ENCODE data around the gene RNASEH1.

DNA sequence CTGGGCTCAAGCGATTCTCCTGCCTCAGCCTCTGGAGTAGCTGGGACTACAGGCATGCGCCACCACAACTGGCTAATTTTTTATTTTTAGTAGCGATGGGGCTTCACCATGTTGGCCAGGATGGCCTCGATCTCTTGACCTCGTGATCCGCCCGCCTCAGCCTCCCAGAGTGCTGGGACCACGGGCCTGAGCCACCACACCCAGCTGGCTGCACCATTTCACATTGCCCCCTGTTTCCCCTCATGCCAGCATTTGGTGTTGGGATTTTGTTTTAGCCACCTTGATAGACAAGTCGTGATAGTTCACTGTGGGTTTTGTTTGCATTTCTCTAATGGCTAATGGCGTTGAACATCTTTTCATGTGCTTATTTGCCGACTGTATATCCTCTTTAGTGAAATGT, 31.0 kb upstream of the RNASEH1 start:
- TF ChIP-seq POLR2AphosphoS5 (IDR thresholded peaks at IDR 0.05; ENCODE audit: low read depth), result no peak
- TF ChIP-seq CREB1 (CRISPR knock-in tag; IDR thresholded peaks at IDR 0.05; ENCODE audit: low read depth), result no peak
- TF ChIP-seq CTCF (conservative IDR thresholded peaks at IDR 0.05; ENCODE audit: low read depth in 2 of 2), result no peak
- TF ChIP-seq EZH2phosphoT487 (IDR thresholded peaks at IDR 0.05; ENCODE audit: unreplicated experiment), result no peak
- TF ChIP-seq EZH2 (IDR thresholded peaks at IDR 0.05; ENCODE audit: low read depth, unreplicated experiment), result no peak
- TF ChIP-seq ZNF114 (CRISPR knock-in tag; IDR thresholded peaks at IDR 0.05), result no peak
- TF ChIP-seq, protein P1, sequence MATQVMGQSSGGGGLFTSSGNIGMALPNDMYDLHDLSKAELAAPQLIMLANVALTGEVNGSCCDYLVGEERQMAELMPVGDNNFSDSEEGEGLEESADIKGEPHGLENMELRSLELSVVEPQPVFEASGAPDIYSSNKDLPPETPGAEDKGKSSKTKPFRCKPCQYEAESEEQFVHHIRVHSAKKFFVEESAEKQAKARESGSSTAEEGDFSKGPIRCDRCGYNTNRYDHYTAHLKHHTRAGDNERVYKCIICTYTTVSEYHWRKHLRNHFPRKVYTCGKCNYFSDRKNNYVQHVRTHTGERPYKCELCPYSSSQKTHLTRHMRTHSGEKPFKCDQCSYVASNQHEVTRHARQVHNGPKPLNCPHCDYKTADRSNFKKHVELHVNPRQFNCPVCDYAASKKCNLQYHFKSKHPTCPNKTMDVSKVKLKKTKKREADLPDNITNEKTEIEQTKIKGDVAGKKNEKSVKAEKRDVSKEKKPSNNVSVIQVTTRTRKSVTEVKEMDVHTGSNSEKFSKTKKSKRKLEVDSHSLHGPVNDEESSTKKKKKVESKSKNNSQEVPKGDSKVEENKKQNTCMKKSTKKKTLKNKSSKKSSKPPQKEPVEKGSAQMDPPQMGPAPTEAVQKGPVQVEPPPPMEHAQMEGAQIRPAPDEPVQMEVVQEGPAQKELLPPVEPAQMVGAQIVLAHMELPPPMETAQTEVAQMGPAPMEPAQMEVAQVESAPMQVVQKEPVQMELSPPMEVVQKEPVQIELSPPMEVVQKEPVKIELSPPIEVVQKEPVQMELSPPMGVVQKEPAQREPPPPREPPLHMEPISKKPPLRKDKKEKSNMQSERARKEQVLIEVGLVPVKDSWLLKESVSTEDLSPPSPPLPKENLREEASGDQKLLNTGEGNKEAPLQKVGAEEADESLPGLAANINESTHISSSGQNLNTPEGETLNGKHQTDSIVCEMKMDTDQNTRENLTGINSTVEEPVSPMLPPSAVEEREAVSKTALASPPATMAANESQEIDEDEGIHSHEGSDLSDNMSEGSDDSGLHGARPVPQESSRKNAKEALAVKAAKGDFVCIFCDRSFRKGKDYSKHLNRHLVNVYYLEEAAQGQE (IDR thresholded peaks at IDR 0.05; ENCODE audit: unreplicated experiment), result no peak
- no peak for TF ChIP-seq ETS1 (IDR thresholded peaks at IDR 0.05)

Data from GM23338 (cell line).